Measurements from ENCODE around the gene SDHC.

Gene SDHC

GRCh38 chr1:161299347-161299746 is 14.8 kb upstream of the SDHC start:
- H3K4me3 ChIP-seq (ENCODE audit: low read length) = no peak overlapping the region
- no peak for TF ChIP-seq CTCF (IDR thresholded peaks at IDR 0.05; ENCODE audit: insufficient read depth, low read depth, low read length, missing control alignments)
- no peak for DNase-seq (ENCODE audit: low read depth)

GRCh38 chr1:161300478-161300877 is 13.7 kb upstream of the SDHC start:
- no peak for TF ChIP-seq CTCF (IDR thresholded peaks at IDR 0.05; ENCODE audit: insufficient read depth, low read depth, low read length, missing control alignments)
- H3K4me3 ChIP-seq (ENCODE audit: low read length) = no peak overlapping the region
- DNase-seq (ENCODE audit: low read depth) = no peak

- DNase-seq (ENCODE audit: low read depth) = no peak
- TF ChIP-seq CTCF (IDR thresholded peaks at IDR 0.05; ENCODE audit: insufficient read depth, low read depth, low read length, missing control alignments) = no peak
- peak overlapping the region; percentile 63 for H3K4me3 ChIP-seq (ENCODE audit: low read length)
These were observed 9.0 kb upstream of the SDHC start for GRCh38 chr1:161304927-161305866.

- peak; percentile 81 for DNase-seq (ENCODE audit: low read depth)
- TF ChIP-seq CTCF (IDR thresholded peaks at IDR 0.05; ENCODE audit: insufficient read depth, low read depth, low read length, missing control alignments) = peak; percentile 38
- H3K4me3 ChIP-seq (ENCODE audit: low read length) = peak overlapping the region; percentile 63
These were observed 8.2 kb upstream of the SDHC start for GRCh38 chr1:161305867-161306519.

DNA sequence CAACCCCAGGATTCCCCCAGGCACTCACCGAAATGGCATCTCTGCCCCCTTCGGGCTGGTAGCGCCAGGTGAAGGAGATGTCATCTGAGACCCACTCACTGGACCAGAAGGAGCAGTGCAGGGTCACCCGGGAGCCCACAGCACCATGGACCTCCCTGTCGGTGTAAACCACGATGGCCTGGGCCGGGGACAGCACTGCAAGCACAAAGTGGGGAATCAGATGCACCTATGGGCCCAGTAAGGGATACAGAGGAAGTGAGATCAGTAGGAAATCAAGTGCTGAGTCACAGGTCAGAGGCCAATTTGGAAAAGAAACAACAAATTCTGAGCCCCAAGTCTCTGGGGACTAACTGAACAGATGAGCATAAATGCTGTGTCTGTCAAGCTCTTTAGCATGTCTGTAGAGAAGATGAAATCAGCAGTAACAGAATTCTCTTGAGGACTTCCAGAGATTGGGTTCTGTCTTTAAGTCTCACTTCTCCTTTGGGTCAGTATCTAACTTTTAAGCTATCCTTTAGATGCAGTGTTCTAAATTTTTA is 6.9 kb upstream of the SDHC start:
- no peak overlapping the region for H3K4me3 ChIP-seq (ENCODE audit: low read length)
- no peak for TF ChIP-seq CTCF (IDR thresholded peaks at IDR 0.05; ENCODE audit: insufficient read depth, low read depth, low read length, missing control alignments)
- no peak for DNase-seq (ENCODE audit: low read depth)

DNA sequence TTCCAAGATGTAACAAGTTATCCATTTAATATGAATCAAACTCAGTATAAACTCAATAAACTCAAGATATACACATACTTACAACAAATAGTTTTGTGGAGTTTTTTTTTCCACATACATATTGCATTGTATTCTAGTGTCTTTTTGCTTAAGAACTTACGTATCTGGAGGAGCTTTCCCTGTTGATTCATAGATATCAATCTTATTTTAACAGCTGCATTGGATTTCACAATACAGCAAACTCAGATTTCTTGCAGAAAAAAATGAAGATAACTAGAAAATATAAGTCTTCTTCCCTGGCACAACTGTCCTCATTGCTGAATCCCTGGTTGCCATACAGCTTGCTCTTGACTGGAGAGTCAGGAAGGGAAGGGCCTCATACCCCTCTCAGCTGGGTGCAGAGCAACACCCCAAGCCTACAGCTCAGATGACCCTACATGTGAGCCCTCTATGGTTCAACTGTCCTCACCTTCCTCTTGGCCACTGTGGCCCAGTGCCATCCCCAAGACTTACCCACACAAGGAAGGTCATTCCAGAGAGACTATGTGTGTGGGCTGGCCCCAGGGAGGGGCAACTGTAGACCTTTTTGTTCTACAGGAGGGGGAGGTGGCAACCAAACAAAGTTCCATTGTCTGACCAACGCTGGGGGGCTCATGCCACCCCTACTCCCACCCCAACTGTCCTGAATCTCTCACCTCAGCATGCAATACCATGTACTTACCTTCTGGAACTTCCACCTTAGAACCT is 6.1 kb upstream of the SDHC start:
- DNase-seq (ENCODE audit: low read depth) = no peak
- no peak overlapping the region for H3K4me3 ChIP-seq (ENCODE audit: low read length)
- no peak for TF ChIP-seq CTCF (IDR thresholded peaks at IDR 0.05; ENCODE audit: insufficient read depth, low read depth, low read length, missing control alignments)
